Right lobe of liver (tissue), 6 donors: ENCODE data around the gene LGALS13. TPM values are rescaled to one million over a fixed set of nuclear protein-coding genes. Genes with fewer than 3 reads are reported as not detected.

Source experiments
- ATAC-seq, 4 donors: fragments of 200-7000 bp; cut with Tn5 transposase; one replicate each; pipeline ENCODE4 v1.9.1; 2020; ENCODE audit warnings: mild to moderate bottlenecking in 4 of 4, moderate library complexity in 4 of 4
- DNase-seq, 3 donors: peaks; one replicate each; pipeline ENCODE4 v3.0.0-alpha.2; 2020
- H3K27ac ChIP-seq, 3 donors: fragments of 200-600 bp; one replicate each; pipeline ENCODE4 v1.8.0; 2022
- H3K27me3 ChIP-seq, 2 donors: fragments of 200-600 bp; one replicate each; pipeline ENCODE4 v1.8.0; 2022
- H3K36me3 ChIP-seq, 4 donors: fragments of 200-600 bp; sonication (generic) in 1 of 4; one replicate each; pipeline versions ENCODE4 v1.5.1 to v1.8.0; 2017 to 2022; ENCODE audit warnings: control low read depth in 1 of 4
- H3K4me1 ChIP-seq, 4 donors: fragments of 200-600 bp; sonication (generic) in 1 of 4; one replicate each; pipeline versions ENCODE4 v1.5.1 to v1.8.0; 2017 to 2022; ENCODE audit warnings: control low read depth in 1 of 4
- H3K4me3 ChIP-seq, 3 donors: fragments of 200-600 bp; one replicate each; pipeline ENCODE4 v1.8.0; 2022
- H3K9me3 ChIP-seq, 4 donors: fragments of 200-600 bp; sonication (generic) in 1 of 4; one replicate each; pipeline versions ENCODE4 v1.5.1 to v1.8.0; 2017 to 2022; ENCODE audit warnings: control low read depth in 1 of 4
- POLR2A ChIP-seq: fragments of 450-650 bp; IDR thresholded peaks from one replicate; pipeline ENCODE4 v1.6.1; 2017; ENCODE audit warnings: antibody characterized with exemption, mild to moderate bottlenecking
- WGBS: methylation state at CpG from one replicate; pipeline ENCODE4 v1.1.6; 2018; ENCODE audit warnings: low coverage, low lambda C conversion rate; ENCODE audit not compliant: insufficient coverage; ENCODE audit errors: missing lambda C conversion rate; 5-methylcytosine and 5-hydroxymethylcytosine counted together
- intact Hi-C, 2 donors: fragments of 100-400 bp; cut with DNase I; formaldehyde crosslinking; loops; one replicate each; pipeline versions ENCODE4 v1.11.2 to v1.14.1; 2022
- small RNA-seq, 2 experiments: library from RNA; depleted of rRNA; stranded (forward); fragments of <200 nt; gene quantifications; one replicate each; pipeline ENCODE3, GENCODE V24; 2016
- total RNA-seq, 6 experiments: library from RNA; depleted of rRNA in 2 of 6; stranded (reverse); fragments of >200 nt in 2 of 6; fragmentation: NEBNext Ultra II Directional in 3 of 6; extraction: Animal tissue kit (Norgen Biotek cat#: 25700) in 3 of 6; gene quantifications; one replicate each; pipeline versions ENCODE4 v1.1.0 to v1.2.4, GENCODE V29; 2016 to 2023
- TF ChIP-seq, protein P1 (sequence below), 4 donors: fragments of 200-600 bp in 3 of 4; fragments of 450-650 bp in 1 of 4; IDR thresholded peaks; one replicate each; pipeline versions ENCODE4 v1.5.1 to v1.8.0; 2016 to 2022; ENCODE audit warnings: antibody characterized with exemption in 4 of 4, mild to moderate bottlenecking in 2 of 4
- donor health status: DM: no; HTN: yes; CAD: no.
- donor health status: DM: no; HTN: no; CAD: no.
- donor health status: DM: no; HTN: no; CAD: no.
- donor health status: DM: no; HTN: yes; CAD: no.
- donor health status: DM: no; HTN: yes; CAD: no.

LGALS13 gene
- total RNA-seq, 6 experiments from 2014 or later, result not detected

- Histone ChIP-seq H3K4me3 (no peak overlapping the region), H3K36me3 (no peaks in the 10 kb centered on the region), H3K4me1 (no peaks in the 10 kb centered on the region), H3K9me3 (no peaks in the 10 kb centered on the region), H3K27ac (no peak overlapping the region), H3K27me3 (no peaks in the 10 kb centered on the region)
- TF ChIP-seq, protein P1, sequence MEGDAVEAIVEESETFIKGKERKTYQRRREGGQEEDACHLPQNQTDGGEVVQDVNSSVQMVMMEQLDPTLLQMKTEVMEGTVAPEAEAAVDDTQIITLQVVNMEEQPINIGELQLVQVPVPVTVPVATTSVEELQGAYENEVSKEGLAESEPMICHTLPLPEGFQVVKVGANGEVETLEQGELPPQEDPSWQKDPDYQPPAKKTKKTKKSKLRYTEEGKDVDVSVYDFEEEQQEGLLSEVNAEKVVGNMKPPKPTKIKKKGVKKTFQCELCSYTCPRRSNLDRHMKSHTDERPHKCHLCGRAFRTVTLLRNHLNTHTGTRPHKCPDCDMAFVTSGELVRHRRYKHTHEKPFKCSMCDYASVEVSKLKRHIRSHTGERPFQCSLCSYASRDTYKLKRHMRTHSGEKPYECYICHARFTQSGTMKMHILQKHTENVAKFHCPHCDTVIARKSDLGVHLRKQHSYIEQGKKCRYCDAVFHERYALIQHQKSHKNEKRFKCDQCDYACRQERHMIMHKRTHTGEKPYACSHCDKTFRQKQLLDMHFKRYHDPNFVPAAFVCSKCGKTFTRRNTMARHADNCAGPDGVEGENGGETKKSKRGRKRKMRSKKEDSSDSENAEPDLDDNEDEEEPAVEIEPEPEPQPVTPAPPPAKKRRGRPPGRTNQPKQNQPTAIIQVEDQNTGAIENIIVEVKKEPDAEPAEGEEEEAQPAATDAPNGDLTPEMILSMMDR (IDR thresholded peaks at IDR 0.05), result no peak
- no peak for TF ChIP-seq POLR2A
- ATAC-seq (no peak), DNase-seq (no peak)
- intact Hi-C loops, result no loop called here
- 21% methylated on average over 6 of the region's 6 CpGs for WGBS
Observed at GRCh38 chr19:39645800-39646411, 43.6 kb downstream of the LGALS13 start.

- Histone ChIP-seq H3K27ac (no peak overlapping the region), H3K4me1 (no peaks in the 10 kb centered on the region), H3K9me3 (no peaks in the 10 kb centered on the region), H3K27me3 (no peaks in the 10 kb centered on the region), H3K36me3 (no peaks in the 10 kb centered on the region), H3K4me3 (no peak overlapping the region)
- ATAC-seq (no peak), DNase-seq (no peak)
- WGBS, result 16% methylated on average over 3 of the region's 3 CpGs
- intact Hi-C loops, result no loop called here
- TF ChIP-seq, protein P1 (IDR thresholded peaks at IDR 0.05), result no peak
- no peak for TF ChIP-seq POLR2A
Observed at GRCh38 chr19:39647918-39648317, 45.6 kb downstream of the LGALS13 start.

DNA sequence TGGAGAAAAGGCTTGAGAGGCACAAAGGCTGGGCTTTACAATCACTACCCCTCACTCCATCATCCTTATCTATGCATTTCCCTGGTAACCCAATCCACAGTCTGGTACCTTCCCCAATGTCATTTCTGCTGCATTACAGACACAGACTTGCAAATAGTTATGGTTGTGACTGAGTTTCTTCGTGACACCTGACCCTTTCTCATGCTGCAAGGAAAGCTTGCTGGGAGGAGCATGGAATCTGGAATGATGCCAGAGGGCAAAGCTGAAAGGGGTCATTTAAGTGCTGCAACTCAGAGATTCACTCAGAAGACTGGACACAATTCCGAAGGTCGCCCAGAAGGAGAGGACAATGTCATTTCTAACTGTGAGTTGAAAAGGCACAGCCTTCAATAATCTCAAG is 53.3 kb downstream of the LGALS13 start, which contains the start of gene LGALS16:
LGALS16 (plus strand) TSS at position 301 of the 400 bp plus-strand sequence; CDS start at position 350, 49 bp downstream.
- ATAC-seq (no peak), DNase-seq (no peak)
- TF ChIP-seq, protein P1 (IDR thresholded peaks at IDR 0.05), result no peak
- TF ChIP-seq POLR2A, result no peak
- Histone ChIP-seq H3K9me3 (no peaks in the 10 kb centered on the region), H3K36me3 (no peaks in the 10 kb centered on the region), H3K4me1 (no peaks in the 10 kb centered on the region), H3K27me3 (no peaks in the 10 kb centered on the region), H3K27ac (no peak within 1 kb of the TSS), H3K4me3 (no peak within 1 kb of the TSS)
- WGBS, result 32% methylated on average over 3 of the region's 3 CpGs
- intact Hi-C loops, result no loop called here

Small RNA genes within 50 kb of the gene (small RNA-seq; reads per million reads assigned to genes)
- gene AC005176.2 (0 reads per million in 2 experiments), gene RPS29P24 (0 reads per million in 2 experiments), gene RPS29P25 (0 reads per million in 2 experiments), gene RPS29P26 (0 reads per million in 2 experiments), gene RPS29P30 (0 reads per million in 2 experiments)

Other genes with a start within 250 kb of the LGALS13 start
- 10 to 100 TPM; 18.6 to 34.9 (median 24.8) TPM for gene PAF1, start 211.4 kb upstream of the LGALS13 start, total RNA-seq
- gene MED29, start 211.1 kb upstream of the LGALS13 start, total RNA-seq, result 10 to 100 TPM; 19.4 to 38.1 (median 24.1) TPM
- 100 to 1,000 TPM in 3 of 6 experiments, 10 to 100 TPM in 3; 28.3 to 156 (median 91.7) TPM for gene ZFP36, start 195.7 kb upstream of the LGALS13 start, total RNA-seq
- gene PLEKHG2, start 189.9 kb upstream of the LGALS13 start, total RNA-seq, result 10 to 100 TPM in 1 of 6 experiments, 1 to 10 TPM in 5; 1.6 to 15.0 (median 6.3) TPM
- gene RPS16, start 166.6 kb upstream of the LGALS13 start, total RNA-seq, result 100 to 1,000 TPM; 448 to 643 (median 568) TPM
- 10 to 100 TPM; 42.3 to 60.8 (median 54.7) TPM for gene SUPT5H, start 156.9 kb upstream of the LGALS13 start, total RNA-seq
- gene TIMM50, start 121.7 kb upstream of the LGALS13 start, total RNA-seq, result 10 to 100 TPM; 28.1 to 48.1 (median 31.3) TPM
- gene DLL3, start 103.6 kb upstream of the LGALS13 start, total RNA-seq, result not detected
- not detected for gene SELENOV, start 87.4 kb upstream of the LGALS13 start, total RNA-seq
- gene EID2B, start 69.7 kb upstream of the LGALS13 start, total RNA-seq, result under 1 TPM; 0.18 to 0.78 (median 0.46) TPM
- gene EID2, start 62.4 kb upstream of the LGALS13 start, total RNA-seq, result 1 to 10 TPM; 4.3 to 7.6 (median 5.4) TPM
- gene LGALS16, start 53.4 kb downstream of the LGALS13 start, total RNA-seq, result not detected
- not detected for gene LGALS14, start 102.0 kb downstream of the LGALS13 start, total RNA-seq
- gene CLC, start 135.5 kb downstream of the LGALS13 start, total RNA-seq, result not detected
- gene LEUTX, start 176.3 kb downstream of the LGALS13 start, total RNA-seq, result not detected
- gene DYRK1B, start 231.6 kb downstream of the LGALS13 start, total RNA-seq, result 1 to 10 TPM; 2.5 to 6.3 (median 4.4) TPM
- gene FBL, start 243.9 kb downstream of the LGALS13 start, total RNA-seq, result 10 to 100 TPM; 46.1 to 76.2 (median 51.4) TPM